ENCODE data around the gene SLC46A2.

- TF ChIP-seq POLR2A (IDR thresholded peaks at IDR 0.05) = no peak
- TF ChIP-seq, protein P1, sequence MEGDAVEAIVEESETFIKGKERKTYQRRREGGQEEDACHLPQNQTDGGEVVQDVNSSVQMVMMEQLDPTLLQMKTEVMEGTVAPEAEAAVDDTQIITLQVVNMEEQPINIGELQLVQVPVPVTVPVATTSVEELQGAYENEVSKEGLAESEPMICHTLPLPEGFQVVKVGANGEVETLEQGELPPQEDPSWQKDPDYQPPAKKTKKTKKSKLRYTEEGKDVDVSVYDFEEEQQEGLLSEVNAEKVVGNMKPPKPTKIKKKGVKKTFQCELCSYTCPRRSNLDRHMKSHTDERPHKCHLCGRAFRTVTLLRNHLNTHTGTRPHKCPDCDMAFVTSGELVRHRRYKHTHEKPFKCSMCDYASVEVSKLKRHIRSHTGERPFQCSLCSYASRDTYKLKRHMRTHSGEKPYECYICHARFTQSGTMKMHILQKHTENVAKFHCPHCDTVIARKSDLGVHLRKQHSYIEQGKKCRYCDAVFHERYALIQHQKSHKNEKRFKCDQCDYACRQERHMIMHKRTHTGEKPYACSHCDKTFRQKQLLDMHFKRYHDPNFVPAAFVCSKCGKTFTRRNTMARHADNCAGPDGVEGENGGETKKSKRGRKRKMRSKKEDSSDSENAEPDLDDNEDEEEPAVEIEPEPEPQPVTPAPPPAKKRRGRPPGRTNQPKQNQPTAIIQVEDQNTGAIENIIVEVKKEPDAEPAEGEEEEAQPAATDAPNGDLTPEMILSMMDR (IDR thresholded peaks at IDR 0.05) = no peak
- TF ChIP-seq POLR2AphosphoS5 (IDR thresholded peaks at IDR 0.05) = peak in 1 of 2 donors; percentile 22
Measured at GRCh38 chr9:112894699-112895098, 4.0 kb upstream of the SLC46A2 start.
